Neuron (in vitro differentiated cells): ENCODE results near the gene AGAP1.

Experiments used
- H2AFZ ChIP-seq: one replicate; pipeline ENCODE4 v1.6.1; 2013; ENCODE audit warnings: low read depth, mild to moderate bottlenecking, inconsistent platforms, low read length, moderate library complexity
- H3K27me3 ChIP-seq: one replicate; pipeline ENCODE4 v1.6.1; 2013; ENCODE audit warnings: low read length; ENCODE audit not compliant: insufficient read depth
- H3K36me3 ChIP-seq: one replicate; pipeline ENCODE4 v1.6.1; 2013; ENCODE audit warnings: low read length; ENCODE audit not compliant: insufficient read depth
- H3K4me1 ChIP-seq: one replicate; pipeline ENCODE4 v1.6.1; 2013; ENCODE audit warnings: low read length; ENCODE audit not compliant: insufficient read depth
- H3K4me3 ChIP-seq: 2 replicates; pipeline ENCODE4 v1.5.1; 2013; ENCODE audit warnings: mild to moderate bottlenecking, low read length, moderate library complexity
- H3K9me3 ChIP-seq: one replicate; pipeline ENCODE4 v1.6.1; 2013; ENCODE audit warnings: low read length

The AGAP1 gene

GRCh38 chr2:235921508-235922191 is 427.8 kb downstream of the AGAP1 start:
- H3K4me3 ChIP-seq, result no peak overlapping the region
- H3K36me3 ChIP-seq, result peaks cover 12% of the 10 kb centered on the region
- no peaks in the 10 kb centered on the region for H3K27me3 ChIP-seq
- peaks cover 2% of the 10 kb centered on the region for H3K9me3 ChIP-seq
- H2AFZ ChIP-seq, result no peak overlapping the region
- no peaks in the 10 kb centered on the region for H3K4me1 ChIP-seq

- H3K4me3 ChIP-seq, result no peak overlapping the region
- no peaks in the 10 kb centered on the region for H3K9me3 ChIP-seq
- H3K4me1 ChIP-seq, result no peaks in the 10 kb centered on the region
- no peaks in the 10 kb centered on the region for H3K27me3 ChIP-seq
- peaks cover 10% of the 10 kb centered on the region for H3K36me3 ChIP-seq
- no peak overlapping the region for H2AFZ ChIP-seq
Measured at GRCh38 chr2:235922839-235923238, 429.0 kb downstream of the AGAP1 start.

- no peak overlapping the region for H3K4me3 ChIP-seq
- H2AFZ ChIP-seq, result no peak overlapping the region
- no peaks in the 10 kb centered on the region for H3K4me1 ChIP-seq
- peaks cover 14% of the 10 kb centered on the region for H3K36me3 ChIP-seq
- H3K9me3 ChIP-seq, result no peaks in the 10 kb centered on the region
- no peaks in the 10 kb centered on the region for H3K27me3 ChIP-seq
Measured at GRCh38 chr2:235923859-235924674, 430.2 kb downstream of the AGAP1 start.

- H3K9me3 ChIP-seq, result no peaks in the 10 kb centered on the region
- peaks cover 9% of the 10 kb centered on the region for H3K36me3 ChIP-seq
- no peaks in the 10 kb centered on the region for H3K27me3 ChIP-seq
- no peak overlapping the region for H2AFZ ChIP-seq
- no peak overlapping the region for H3K4me3 ChIP-seq
- H3K4me1 ChIP-seq, result no peaks in the 10 kb centered on the region
Measured at GRCh38 chr2:235924675-235925063, 430.8 kb downstream of the AGAP1 start.

GRCh38 chr2:235925250-235925919 is 431.5 kb downstream of the AGAP1 start:
- Histone ChIP-seq H3K27me3 (no peaks in the 10 kb centered on the region), H2AFZ (no peak overlapping the region), H3K4me3 (no peak overlapping the region)

GRCh38 chr2:235926229-235926628 is 432.4 kb downstream of the AGAP1 start:
- no peaks in the 10 kb centered on the region for H3K4me1 ChIP-seq
- no peak overlapping the region for H2AFZ ChIP-seq
- no peaks in the 10 kb centered on the region for H3K27me3 ChIP-seq
- peaks cover 4% of the 10 kb centered on the region for H3K9me3 ChIP-seq
- H3K36me3 ChIP-seq, result peaks cover 15% of the 10 kb centered on the region
- no peak overlapping the region for H3K4me3 ChIP-seq

More at GRCh38 chr2:235925250-235925919, 431.5 kb downstream of the AGAP1 start:
- Histone ChIP-seq H3K36me3 (peaks cover 8% of the 10 kb centered on the region), H3K9me3 (no peaks in the 10 kb centered on the region), H3K4me1 (no peaks in the 10 kb centered on the region)

- Histone ChIP-seq H3K4me3 (no peak overlapping the region), H3K9me3 (peaks cover 4% of the 10 kb centered on the region), H3K4me1 (no peaks in the 10 kb centered on the region), H3K36me3 (peaks cover 28% of the 10 kb centered on the region), H3K27me3 (no peaks in the 10 kb centered on the region), H2AFZ (no peak overlapping the region)
Measured at GRCh38 chr2:235928751-235929370, 435.0 kb downstream of the AGAP1 start.

- H3K27me3 ChIP-seq, result no peaks in the 10 kb centered on the region
- peaks cover 38% of the 10 kb centered on the region for H3K36me3 ChIP-seq
- H2AFZ ChIP-seq, result no peak overlapping the region
- H3K9me3 ChIP-seq, result peaks cover 7% of the 10 kb centered on the region
- H3K4me3 ChIP-seq, result no peak overlapping the region
- no peaks in the 10 kb centered on the region for H3K4me1 ChIP-seq
Measured at GRCh38 chr2:235930701-235931100, 436.9 kb downstream of the AGAP1 start.

- H3K4me3 ChIP-seq, result no peak overlapping the region
- no peaks in the 10 kb centered on the region for H3K27me3 ChIP-seq
- no peak overlapping the region for H2AFZ ChIP-seq
- H3K9me3 ChIP-seq, result peaks cover 14% of the 10 kb centered on the region
- no peaks in the 10 kb centered on the region for H3K4me1 ChIP-seq
- H3K36me3 ChIP-seq, result peaks cover 41% of the 10 kb centered on the region
Measured at GRCh38 chr2:235931676-235932075, 437.8 kb downstream of the AGAP1 start.

- Histone ChIP-seq H3K9me3 (peaks cover 14% of the 10 kb centered on the region), H3K4me3 (no peak overlapping the region), H3K27me3 (no peaks in the 10 kb centered on the region), H2AFZ (no peak overlapping the region), H3K4me1 (peaks cover 2% of the 10 kb centered on the region), H3K36me3 (peaks cover 37% of the 10 kb centered on the region)
Measured at GRCh38 chr2:235934059-235934773, 440.4 kb downstream of the AGAP1 start.

- H3K36me3 ChIP-seq, result peaks cover 37% of the 10 kb centered on the region
- peaks cover 14% of the 10 kb centered on the region for H3K9me3 ChIP-seq
- H2AFZ ChIP-seq, result no peak overlapping the region
- no peaks in the 10 kb centered on the region for H3K27me3 ChIP-seq
- H3K4me1 ChIP-seq, result peaks cover 9% of the 10 kb centered on the region
- no peak overlapping the region for H3K4me3 ChIP-seq
Measured at GRCh38 chr2:235934774-235935484, 441.1 kb downstream of the AGAP1 start.

- peaks cover 29% of the 10 kb centered on the region for H3K36me3 ChIP-seq
- no peak overlapping the region for H3K4me3 ChIP-seq
- H3K9me3 ChIP-seq, result peaks cover 13% of the 10 kb centered on the region
- H3K27me3 ChIP-seq, result no peaks in the 10 kb centered on the region
- no peak overlapping the region for H2AFZ ChIP-seq
- peaks cover 18% of the 10 kb centered on the region for H3K4me1 ChIP-seq
Measured at GRCh38 chr2:235935773-235936172, 441.9 kb downstream of the AGAP1 start.
